HG03558 (cell line): ENCODE data around the gene BUD23.
"Not testable (repeated sequence)": the region's sequence is repeated elsewhere in the genome, so short reads cannot be mapped to it uniquely, and the experiment has no call there.

Experiments
- ATAC-seq: cut with Tn5 transposase; IDR thresholded peaks from one replicate; pipeline ENCODE4 v1.9.1; 2021; ENCODE audit warnings: moderate number of reproducible peaks; ENCODE audit not compliant: unreplicated experiment; ENCODE audit errors: extremely low read depth

BUD23 gene

DNA sequence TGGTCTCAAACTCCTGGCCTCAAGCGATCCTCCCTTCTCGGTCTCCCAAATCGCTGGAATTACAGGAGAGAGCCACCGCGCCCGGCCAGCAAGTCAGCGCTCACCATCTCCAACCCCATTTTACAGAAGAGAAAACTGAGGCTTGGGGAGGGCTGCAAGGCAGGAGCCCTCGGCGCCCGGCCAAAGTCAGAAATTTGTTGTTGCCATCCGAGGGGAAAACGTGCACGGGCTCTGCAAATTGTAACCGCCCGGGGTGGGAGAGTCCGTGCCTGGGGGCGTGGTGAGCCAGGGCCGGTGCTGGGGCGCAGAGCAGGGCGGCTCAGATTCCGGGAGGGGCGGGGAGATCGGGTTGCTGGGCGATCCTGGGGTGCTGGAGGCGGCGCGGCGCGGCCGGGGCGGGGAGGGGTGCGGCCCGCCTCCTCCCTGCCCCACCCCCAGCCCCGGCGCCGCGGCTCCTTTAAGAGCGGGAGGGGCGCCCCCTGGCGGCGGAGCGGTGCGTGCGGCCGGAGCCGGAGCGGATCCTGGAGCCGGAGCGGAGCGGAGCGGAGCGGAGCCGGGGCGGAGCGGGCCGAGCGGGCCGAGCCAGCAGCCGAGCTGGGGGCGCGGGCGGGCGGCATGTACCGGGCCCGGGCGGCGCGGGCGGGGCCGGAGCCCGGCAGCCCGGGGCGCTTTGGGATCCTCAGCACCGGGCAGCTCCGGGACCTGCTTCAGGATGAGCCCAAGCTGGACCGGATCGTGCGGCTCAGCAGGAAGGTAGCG is 15.9 kb upstream of the BUD23 start, which contains the start of gene VPS37D:
TSS of gene VPS37D (plus strand) at position 488 of the 759 bp plus-strand sequence. CDS start at position 616, 128 bp downstream.
- no peak for ATAC-seq

GRCh38 chr7:73668103-73668885 is 15.1 kb upstream of the BUD23 start:
- no peak for ATAC-seq

DNA sequence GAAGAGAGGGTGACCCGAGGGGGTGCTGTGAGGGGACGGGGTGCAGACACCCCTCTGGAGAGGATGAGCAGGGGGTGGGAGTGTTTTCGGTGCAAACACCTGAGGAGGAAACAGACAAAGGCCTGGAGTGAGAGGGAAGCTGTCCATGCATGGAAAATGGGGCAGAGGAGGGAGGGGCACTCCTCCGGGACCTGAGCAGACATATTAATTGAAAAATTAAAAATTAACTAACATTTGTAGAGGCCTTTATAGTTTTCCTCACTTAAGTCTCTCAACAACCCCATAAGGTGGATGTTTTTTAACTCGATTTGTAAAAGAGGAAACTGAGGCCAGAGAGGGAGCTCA is 14.5 kb upstream of the BUD23 start:
- ATAC-seq = no peak

DNA sequence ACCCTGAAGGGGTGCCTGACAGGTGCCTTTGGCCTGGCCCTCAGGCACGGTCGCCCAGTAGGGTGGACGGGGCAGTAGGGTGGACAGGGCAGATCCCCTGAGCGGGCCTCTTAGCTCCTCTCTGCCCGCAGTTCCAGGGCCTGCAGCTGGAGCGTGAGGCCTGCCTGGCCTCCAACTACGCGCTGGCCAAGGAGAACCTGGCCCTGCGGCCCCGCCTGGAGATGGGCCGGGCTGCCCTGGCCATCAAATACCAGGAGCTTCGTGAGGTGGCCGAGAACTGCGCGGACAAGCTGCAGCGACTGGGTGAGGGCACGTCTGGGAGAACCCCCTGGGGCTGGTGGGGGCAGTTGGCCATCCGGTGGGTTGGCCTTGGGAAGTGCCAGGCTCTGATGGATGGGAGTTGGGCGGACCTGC is 14.1 kb upstream of the BUD23 start:
- ATAC-seq = no peak

- no peak for ATAC-seq
Measured at GRCh38 chr7:73669858-73670385, 13.5 kb upstream of the BUD23 start.

DNA sequence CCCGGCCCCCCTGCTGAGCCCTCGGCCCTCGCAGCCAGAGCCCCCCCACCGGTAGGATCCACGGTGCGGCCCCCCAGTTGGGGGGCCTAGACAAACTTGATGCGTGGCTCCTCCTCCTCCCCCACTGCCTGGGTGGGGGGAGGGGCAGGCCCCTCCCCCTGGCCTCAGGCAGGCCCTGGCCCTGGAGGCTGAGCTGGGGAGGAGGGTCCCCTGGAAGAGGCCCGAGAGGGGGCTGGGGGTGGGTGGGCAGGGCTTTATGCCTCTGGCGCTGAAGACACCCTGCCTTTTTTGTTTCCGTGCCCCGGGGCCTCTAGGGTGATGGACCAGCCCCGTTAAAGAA is 12.1 kb upstream of the BUD23 start:
- no peak for ATAC-seq

GRCh38 chr7:73671857-73672445 is 11.4 kb upstream of the BUD23 start:
- ATAC-seq = no peak

- no peak for ATAC-seq
Measured at GRCh38 chr7:73674468-73675124, 8.8 kb upstream of the BUD23 start.

DNA sequence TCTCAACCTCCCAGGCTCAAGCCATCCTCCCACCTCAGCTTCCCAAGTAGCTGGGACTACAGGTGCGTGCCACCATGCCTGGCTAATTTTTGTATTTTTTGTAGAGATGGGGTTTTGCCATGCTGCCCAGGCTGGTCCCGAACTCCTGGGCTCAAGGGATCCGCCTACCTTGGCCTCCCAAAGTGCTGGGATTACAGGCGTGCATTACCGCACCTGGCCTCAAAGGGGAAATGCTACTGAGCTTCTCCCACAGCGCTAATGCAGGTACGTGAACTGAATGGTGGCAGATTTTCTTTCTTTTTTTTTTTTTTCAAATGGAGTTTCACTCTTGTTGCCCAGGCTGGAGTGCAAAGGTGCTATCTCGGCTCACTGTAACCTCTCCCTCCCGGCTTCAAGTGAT is 7.3 kb upstream of the BUD23 start:
- ATAC-seq = not testable (repeated sequence)

DNA sequence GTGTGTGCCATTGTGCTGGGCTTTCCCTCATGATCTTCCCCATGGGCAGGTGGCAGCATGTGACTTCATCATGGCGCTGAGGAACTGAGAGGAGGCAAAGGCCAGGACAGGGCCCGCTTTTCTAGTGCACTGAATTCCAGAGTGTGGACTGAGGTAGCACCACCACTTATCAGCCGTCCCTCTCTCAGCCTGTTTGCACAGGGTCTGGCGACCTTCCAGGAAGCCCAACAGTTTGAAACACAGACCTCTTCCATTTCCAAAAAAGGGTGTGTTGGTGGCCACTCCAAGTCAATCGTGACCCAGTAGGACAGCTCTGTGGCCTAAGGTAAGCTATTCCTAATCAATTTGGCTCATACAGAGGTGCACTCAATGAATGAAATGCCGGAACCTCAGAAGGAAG is 4.5 kb upstream of the BUD23 start:
- no peak for ATAC-seq

DNA sequence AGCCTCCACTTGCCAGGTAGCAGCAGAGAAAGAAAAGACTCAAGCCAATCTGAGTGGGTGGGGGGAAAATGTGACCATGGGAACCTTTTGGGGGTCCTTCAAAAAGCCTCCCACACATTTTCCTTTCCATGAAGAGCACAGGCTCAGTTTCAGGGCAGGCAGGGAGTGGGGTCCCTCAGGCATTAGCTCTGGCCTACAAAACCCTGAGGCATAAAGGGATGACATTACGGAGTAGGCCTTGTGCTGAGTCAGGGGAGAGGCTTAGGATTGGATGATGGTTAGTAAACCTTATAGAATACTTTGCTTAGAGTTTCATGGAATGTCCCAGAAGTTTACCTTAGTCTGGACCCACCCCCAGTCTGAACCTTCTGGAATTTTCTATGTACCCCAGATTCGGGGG is 3.7 kb upstream of the BUD23 start:
- ATAC-seq = no peak

DNA sequence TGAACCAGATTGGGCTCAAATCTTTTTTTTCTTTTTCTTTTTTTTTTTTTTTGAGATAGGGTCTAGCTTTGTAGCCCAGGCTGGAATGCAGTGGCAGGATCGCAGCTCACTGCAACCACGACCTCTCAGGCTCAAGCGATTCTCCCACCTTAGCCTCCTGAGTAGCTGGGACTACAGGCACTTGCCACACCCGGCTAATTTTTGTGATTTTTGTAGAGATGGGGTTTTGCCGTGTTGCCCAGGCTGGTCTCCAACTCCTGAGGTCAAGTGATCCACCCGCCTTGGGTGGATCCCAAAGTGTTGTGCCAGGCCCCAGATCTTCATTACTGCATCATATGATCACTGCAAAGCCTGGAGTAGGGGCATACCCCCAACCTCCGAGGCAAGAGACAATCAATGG is 2.9 kb upstream of the BUD23 start:
- no peak for ATAC-seq

DNA sequence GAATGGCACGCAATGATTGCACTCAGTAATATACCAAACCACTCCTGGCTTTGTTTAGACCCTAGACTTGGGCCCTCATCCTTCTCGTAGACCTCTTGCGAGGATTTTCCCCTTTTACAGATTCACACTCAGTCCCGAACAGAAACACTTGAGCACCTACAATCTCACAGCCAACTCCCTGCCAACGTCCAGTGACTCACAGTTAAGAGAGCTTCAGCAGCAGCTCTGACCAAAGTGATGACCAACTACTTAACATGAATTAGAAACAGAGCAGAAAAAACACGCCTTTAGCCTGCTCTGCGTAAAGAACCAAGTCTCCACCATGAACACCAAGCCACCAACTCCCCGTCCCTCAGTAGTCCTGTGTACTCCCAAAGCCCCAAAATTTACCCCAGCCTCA is 2.4 kb upstream of the BUD23 start:
- no peak for ATAC-seq

DNA sequence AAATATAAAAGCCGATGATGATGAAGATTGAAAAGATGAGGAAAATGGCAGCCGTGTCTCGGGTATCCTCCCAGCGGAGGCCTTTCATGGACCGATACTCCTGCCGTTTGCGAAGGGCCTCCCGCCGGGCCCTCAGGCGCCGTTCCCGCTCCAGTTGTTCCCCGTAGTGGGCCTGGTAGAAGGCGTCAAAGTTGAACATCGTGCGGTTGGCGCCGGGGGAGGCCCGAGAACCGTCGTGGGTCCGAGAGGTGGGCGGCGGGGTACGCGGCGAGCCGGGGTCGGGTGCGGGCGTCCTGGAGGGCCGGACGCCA is 697 bp upstream of the BUD23 start:
- no peak for ATAC-seq

GRCh38 chr7:73683788-73684693 is 644 bp downstream of the BUD23 start:
- no peak for ATAC-seq

- ATAC-seq = no peak
Measured at GRCh38 chr7:73685311-73685710, 1.9 kb downstream of the BUD23 start.

- ATAC-seq = no peak
Measured at GRCh38 chr7:73688288-73688687, 4.9 kb downstream of the BUD23 start.

- ATAC-seq = no peak
Measured at GRCh38 chr7:73690646-73691045, 7.2 kb downstream of the BUD23 start.

- ATAC-seq = no peak
Measured at GRCh38 chr7:73696372-73696771, 13.0 kb downstream of the BUD23 start.

- ATAC-seq = no peak
Measured at GRCh38 chr7:73698410-73698809, 15.0 kb downstream of the BUD23 start.
